Ramos (cell line): ENCODE results near the gene GEMIN8.

Experiments
- in situ Hi-C: fragments of 300-500 bp; cut with MboI; formaldehyde crosslinking; loops from one replicate; pipeline ENCODE4 v1.14.3; 2022; ENCODE audit warnings: low sequenced_read_pairs; ENCODE audit not compliant: unreplicated experiment

The GEMIN8 gene

GRCh38 chrX:13965531-13965930, 64.2 kb downstream of the GEMIN8 start:
- in situ Hi-C loops, result no loop called here

GRCh38 chrX:13956998-13957397, 72.7 kb downstream of the GEMIN8 start:
- in situ Hi-C loops, result no loop called here
